HepG2 (cell line): ENCODE measurements around the gene GNG7. TPM values are rescaled to one million over a fixed set of nuclear protein-coding genes. Genes with fewer than 3 reads are reported as not detected.

ENCODE experiments used
- FOXO4 ChIP-seq: sonication (generic); formaldehyde crosslinking; conservative IDR thresholded peaks from 2 replicates; pipeline ENCODE4 v1.8.1; 2023; ENCODE audit warnings: missing genetic modification reagents
- GMEB2 ChIP-seq: IDR thresholded peaks from 2 replicates; pipeline ENCODE4 v1.6.1; 2016; ENCODE audit warnings: missing biosample characterization, missing genetic modification reagents, low read depth
- HIC2 ChIP-seq: sonication (generic); formaldehyde crosslinking; IDR thresholded peaks from 2 replicates; pipeline ENCODE4 v1.9.0; 2022; ENCODE audit warnings: low read depth, missing genetic modification reagents
- KLF15 ChIP-seq: sonication (generic); formaldehyde crosslinking; IDR thresholded peaks from 2 replicates; pipeline ENCODE4 v1.8.1; 2023; ENCODE audit warnings: borderline replicate concordance, mild to moderate bottlenecking, inconsistent platforms, missing genetic modification reagents, mixed read lengths
- MATR3 ChIP-seq: sonication (generic); formaldehyde crosslinking; IDR thresholded peaks from 2 replicates; pipeline ENCODE4 v1.4.0; 2020; ENCODE audit warnings: missing genetic modification reagents
- NFIB ChIP-seq: sonication (generic); formaldehyde crosslinking; IDR thresholded peaks from 2 replicates; pipeline ENCODE4 v1.9.0; 2021; ENCODE audit warnings: missing genetic modification reagents, mild to moderate bottlenecking, borderline replicate concordance
- ZBTB14 ChIP-seq: sonication (generic); formaldehyde crosslinking; IDR thresholded peaks from 2 replicates; pipeline ENCODE4 v1.4.0; 2020; ENCODE audit warnings: missing genetic modification reagents
- ZFAT ChIP-seq: sonication (generic); formaldehyde crosslinking; conservative IDR thresholded peaks from 2 replicates; pipeline ENCODE4 v1.8.1; 2023; ENCODE audit warnings: missing genetic modification reagents, inconsistent platforms
- ZNF205 ChIP-seq: IDR thresholded peaks from 2 replicates; pipeline ENCODE4 v1.6.1; 2018; ENCODE audit warnings: missing biosample characterization, missing genetic modification reagents
- ZNF354B ChIP-seq: sonication (generic); formaldehyde crosslinking; IDR thresholded peaks from 2 replicates; pipeline ENCODE4 v1.8.0; 2022; ENCODE audit warnings: mild to moderate bottlenecking, missing genetic modification reagents
- ZNF616 ChIP-seq: sonication (generic); formaldehyde crosslinking; IDR thresholded peaks from 2 replicates; pipeline ENCODE4 v1.5.0; 2020; ENCODE audit warnings: low read depth, mild to moderate bottlenecking, missing genetic modification reagents
- ZNF703 ChIP-seq: sonication (generic); formaldehyde crosslinking; IDR thresholded peaks from 2 replicates; pipeline ENCODE4 v1.5.1; 2020; ENCODE audit warnings: missing genetic modification reagents, mild to moderate bottlenecking, moderate library complexity, borderline replicate concordance
- ZNF737 ChIP-seq: sonication (generic); formaldehyde crosslinking; IDR thresholded peaks from 2 replicates; pipeline ENCODE4 v1.5.0; 2020; ENCODE audit warnings: missing genetic modification reagents, mild to moderate bottlenecking, borderline replicate concordance
- ZNF770 ChIP-seq: sonication (generic); formaldehyde crosslinking; IDR thresholded peaks from 2 replicates; pipeline ENCODE4 v1.5.0; 2020; ENCODE audit warnings: mild to moderate bottlenecking, missing genetic modification reagents
- ZNF782 ChIP-seq: sonication (generic); formaldehyde crosslinking; IDR thresholded peaks from 2 replicates; pipeline ENCODE4 v1.4.0; 2020; ENCODE audit warnings: missing genetic modification reagents, mild to moderate bottlenecking, borderline replicate concordance
- ZNF878 ChIP-seq: sonication (generic); formaldehyde crosslinking; IDR thresholded peaks from 2 replicates; pipeline ENCODE4 v1.8.1; 2023; ENCODE audit warnings: mild to moderate bottlenecking, missing genetic modification reagents, moderate library complexity
- ZNF883 ChIP-seq: sonication (generic); formaldehyde crosslinking; IDR thresholded peaks from 2 replicates; pipeline ENCODE4 v1.5.1; 2020; ENCODE audit warnings: mild to moderate bottlenecking, missing genetic modification reagents; ENCODE audit errors: not compliant biosample characterization
- polyA plus RNA-seq, 8 experiments: library from polyadenylated mRNA; depleted of rRNA in 3 of 8; stranded (reverse) in 7 of 8; unstranded in 1 of 8; fragments of >200 nt; fragmentation: Illumina TruSeq in 4 of 8; extraction: Trizol in 4 of 8; gene quantifications; 2 replicates each; pipeline versions ENCODE4 v1.2.1 to v1.2.3, GENCODE V29; 2011 to 2016; ENCODE audit warnings: low read depth in 4 of 8, missing spikeins in 1 of 8, mixed read lengths in 1 of 8; ENCODE audit not compliant: insufficient read depth in 1 of 8
- total RNA-seq, 5 experiments: library from RNA; depleted of rRNA; stranded (reverse); fragments of >200 nt; fragmentation: Illumina TruSeq; extraction: Trizol; gene quantifications; 2 replicates each; pipeline ENCODE4 v1.2.3, GENCODE V29; 2016; ENCODE audit warnings: low read depth in 1 of 5

GNG7 gene
- total and polyA plus RNA-seq, 2 of the 13 experiments (the other 11 are each of a cell fraction or from before 2014, with no cell fraction given), result 1.4 to 3.3 TPM

- TF ChIP-seq GMEB2 (no peak), ZBTB14 (CRISPR knock-in tag) (no peak), FOXO4 (CRISPR knock-in tag) (0 out of 2 replicates have a peak, but pooled peaks have one; percentile 89), ZNF878 (CRISPR knock-in tag) (no peak; the same call in 1 of the 2 replicates), KLF15 (CRISPR knock-in tag) (no peak), ZNF703 (CRISPR knock-in tag) (no peak), ZNF205 (CRISPR knock-in tag) (peak; percentile 79), ZFAT (CRISPR knock-in tag) (no peak), ZNF616 (CRISPR knock-in tag) (no peak), NFIB (no peak), ZNF883 (CRISPR knock-in tag) (no peak), MATR3 (no peak), ZNF782 (CRISPR knock-in tag) (peak; percentile 66; the same call in 1 of the 2 replicates), ZNF770 (CRISPR knock-in tag) (peak; percentile 88), ZNF737 (CRISPR knock-in tag) (no peak), HIC2 (CRISPR knock-in tag) (peak; percentile 96), ZNF354B (CRISPR knock-in tag) (no peak)
Measured at GRCh38 chr19:2578901-2579677, 123.4 kb downstream of the GNG7 start (continued).
